GM18951 (cell line): Measurements from ENCODE around the gene RRP1B.
"Not testable (repeated sequence)": the region's sequence is repeated elsewhere in the genome, so short reads cannot be mapped to it uniquely, and the experiment has no call there.

ENCODE experiments used
- POLR2A ChIP-seq: IDR thresholded peaks from 4 replicates; pipeline ENCODE4 v1.6.1; 2011; ENCODE audit warnings: mild to moderate bottlenecking; ENCODE audit not compliant: insufficient read length, insufficient read depth; ENCODE audit errors: extremely low read depth
- in situ Hi-C: fragments of 300-500 bp; cut with MboI; formaldehyde crosslinking; loops from one replicate; pipeline ENCODE4 v1.12.0; 2022; ENCODE audit warnings: low sequenced_read_pairs, mixed read lengths, inconsistent platforms; ENCODE audit not compliant: unreplicated experiment

Gene RRP1B

GRCh38 chr21:43667191-43667904, 8.0 kb downstream of the RRP1B start:
- TF ChIP-seq POLR2A = no peak
- in situ Hi-C loops = no loop called here

GRCh38 chr21:43669828-43670605, 10.7 kb downstream of the RRP1B start:
- TF ChIP-seq POLR2A = no peak
- in situ Hi-C loops = no loop called here

- no peak for TF ChIP-seq POLR2A
- in situ Hi-C loops = no loop called here
Measured at GRCh38 chr21:43675871-43676270, 16.5 kb downstream of the RRP1B start.

- in situ Hi-C loops = no loop called here
- TF ChIP-seq POLR2A = no peak
Measured at GRCh38 chr21:43676391-43676790, 17.0 kb downstream of the RRP1B start.

- in situ Hi-C loops = no loop called here
- TF ChIP-seq POLR2A = no peak
Measured at GRCh38 chr21:43679951-43680350, 20.6 kb downstream of the RRP1B start.

- in situ Hi-C loops = not testable (repeated sequence)
Measured at GRCh38 chr21:43680421-43680820, 21.1 kb downstream of the RRP1B start.

GRCh38 chr21:43681650-43682049, 22.3 kb downstream of the RRP1B start:
- in situ Hi-C loops = no loop called here
- TF ChIP-seq POLR2A = no peak

- in situ Hi-C loops = no loop called here
- no peak for TF ChIP-seq POLR2A
Measured at GRCh38 chr21:43684424-43684823, 25.1 kb downstream of the RRP1B start.

GRCh38 chr21:43686811-43687565, 27.6 kb downstream of the RRP1B start:
- in situ Hi-C loops = no loop called here
- TF ChIP-seq POLR2A = no peak

GRCh38 chr21:43687566-43688399, 28.4 kb downstream of the RRP1B start:
- TF ChIP-seq POLR2A = no peak
- in situ Hi-C loops = no loop called here

- in situ Hi-C loops = no loop called here
- TF ChIP-seq POLR2A = no peak
Measured at GRCh38 chr21:43688906-43689305, 29.5 kb downstream of the RRP1B start.

- in situ Hi-C loops = no loop called here
- TF ChIP-seq POLR2A = no peak
Measured at GRCh38 chr21:43689556-43690337, 30.4 kb downstream of the RRP1B start.
